HG03045 (cell line): ENCODE results near the gene PCDHGA12.
"Not testable (repeated sequence)": the region's sequence is repeated elsewhere in the genome, so short reads cannot be mapped to it uniquely, and the experiment has no call there.

Experiments used
- ATAC-seq: cut with Tn5 transposase; IDR thresholded peaks from one replicate; pipeline ENCODE4 v1.9.1; 2021; ENCODE audit warnings: mild to moderate bottlenecking, moderate library complexity; ENCODE audit not compliant: unreplicated experiment

Gene PCDHGA12

DNA sequence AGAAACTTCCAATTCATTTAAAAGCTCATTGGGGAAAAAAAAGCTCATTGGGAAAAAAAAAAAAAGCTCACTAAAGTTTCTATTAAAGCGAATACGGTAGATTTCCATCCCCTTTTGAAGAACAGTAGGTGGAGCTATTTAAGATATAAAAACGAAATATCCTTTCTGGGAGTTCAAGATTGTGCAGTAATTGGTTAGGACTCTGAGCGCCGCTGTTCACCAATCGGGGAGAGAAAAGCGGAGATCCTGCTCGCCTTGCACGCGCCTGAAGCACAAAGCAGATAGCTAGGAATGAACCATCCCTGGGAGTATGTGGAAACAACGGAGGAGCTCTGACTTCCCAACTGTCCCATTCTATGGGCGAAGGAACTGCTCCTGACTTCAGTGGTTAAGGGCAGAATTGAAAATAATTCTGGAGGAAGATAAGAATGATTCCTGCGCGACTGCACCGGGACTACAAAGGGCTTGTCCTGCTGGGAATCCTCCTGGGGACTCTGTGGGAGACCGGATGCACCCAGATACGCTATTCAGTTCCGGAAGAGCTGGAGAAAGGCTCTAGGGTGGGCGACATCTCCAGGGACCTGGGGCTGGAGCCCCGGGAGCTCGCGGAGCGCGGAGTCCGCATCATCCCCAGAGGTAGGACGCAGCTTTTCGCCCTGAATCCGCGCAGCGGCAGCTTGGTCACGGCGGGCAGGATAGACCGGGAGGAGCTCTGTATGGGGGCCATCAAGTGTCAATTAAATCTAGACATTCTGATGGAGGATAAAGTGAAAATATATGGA, at the start of gene PCDHGA12:
PCDHGA12 (plus strand) TSS at position 176 of the 782 bp plus-strand sequence; CDS start at position 429, 253 bp downstream.
- peak; percentile 73 for ATAC-seq

DNA sequence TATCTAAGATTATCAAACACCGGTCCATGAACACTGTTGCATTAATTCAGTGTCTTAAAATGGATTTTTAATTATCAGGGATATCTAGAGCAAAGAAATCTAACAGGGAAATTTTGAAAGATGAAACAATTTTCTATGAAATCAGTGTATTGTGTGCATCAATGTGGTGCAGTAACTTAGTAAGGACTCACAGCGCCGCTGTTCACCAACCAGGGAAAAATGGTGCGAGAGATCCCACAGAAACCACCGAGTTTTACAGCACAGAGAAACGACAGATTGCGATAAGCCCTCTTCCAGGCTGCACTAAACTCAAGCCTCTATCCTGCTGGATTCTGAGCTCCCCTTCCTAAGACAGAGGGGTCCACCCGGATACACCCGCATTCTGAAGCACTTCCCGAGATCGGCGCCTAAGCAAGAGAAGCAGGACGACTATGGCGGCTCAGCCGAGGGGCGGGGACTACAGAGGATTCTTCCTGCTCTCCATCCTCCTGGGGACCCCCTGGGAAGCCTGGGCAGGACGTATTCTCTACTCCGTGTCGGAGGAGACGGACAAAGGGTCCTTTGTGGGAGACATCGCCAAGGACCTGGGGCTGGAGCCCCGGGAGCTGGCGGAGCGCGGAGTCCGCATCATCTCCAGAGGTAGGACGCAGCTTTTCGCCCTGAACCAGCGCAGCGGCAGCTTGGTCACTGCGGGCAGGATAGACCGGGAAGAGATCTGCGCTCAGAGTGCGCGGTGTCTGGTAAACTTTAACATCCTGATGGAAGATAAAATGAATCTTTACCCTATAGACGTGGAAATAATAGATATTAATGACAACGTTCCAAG, 47.6 kb upstream of the PCDHGA12 start, which contains the start of gene PCDHGA7:
PCDHGA7 (plus strand) TSS at position 274 of the 826 bp plus-strand sequence; CDS start at position 432, 158 bp downstream.
- no peak for ATAC-seq

- ATAC-seq, result no peak
Observed at GRCh38 chr5:141383345-141383744, 47.0 kb upstream of the PCDHGA12 start.

DNA sequence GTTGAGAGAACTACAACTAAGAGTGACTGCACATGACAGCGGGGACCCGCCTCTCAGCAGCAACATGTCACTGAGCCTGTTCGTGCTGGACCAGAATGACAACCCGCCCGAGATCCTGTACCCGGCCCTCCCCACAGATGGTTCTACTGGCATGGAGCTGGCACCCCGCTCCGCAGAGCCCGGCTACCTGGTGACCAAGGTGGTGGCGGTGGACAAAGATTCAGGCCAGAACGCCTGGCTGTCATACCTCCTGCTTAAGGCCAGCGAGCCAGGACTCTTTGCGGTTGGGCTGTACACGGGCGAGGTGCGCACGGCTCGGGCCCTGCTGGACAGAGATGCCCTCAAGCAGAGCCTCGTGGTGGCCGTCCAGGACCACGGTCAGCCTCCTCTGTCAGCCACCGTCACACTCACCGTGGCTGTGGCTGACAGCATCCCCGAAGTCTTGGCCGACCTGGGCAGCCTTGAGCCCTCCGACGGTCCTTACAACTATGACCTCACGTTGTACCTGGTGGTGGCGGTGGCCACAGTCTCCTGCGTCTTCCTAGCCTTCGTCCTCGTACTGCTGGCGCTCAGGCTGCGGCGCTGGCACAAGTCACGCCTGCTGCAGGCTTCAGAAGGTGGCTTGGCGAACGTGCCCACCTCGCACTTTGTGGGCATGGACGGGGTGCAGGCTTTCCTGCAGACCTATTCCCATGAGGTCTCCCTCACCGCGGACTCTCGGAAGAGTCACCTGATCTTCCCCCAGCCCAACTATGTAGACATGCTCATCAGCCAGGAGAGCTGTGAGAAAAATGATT, 45.6 kb upstream of the PCDHGA12 start:
- ATAC-seq, result no peak

DNA sequence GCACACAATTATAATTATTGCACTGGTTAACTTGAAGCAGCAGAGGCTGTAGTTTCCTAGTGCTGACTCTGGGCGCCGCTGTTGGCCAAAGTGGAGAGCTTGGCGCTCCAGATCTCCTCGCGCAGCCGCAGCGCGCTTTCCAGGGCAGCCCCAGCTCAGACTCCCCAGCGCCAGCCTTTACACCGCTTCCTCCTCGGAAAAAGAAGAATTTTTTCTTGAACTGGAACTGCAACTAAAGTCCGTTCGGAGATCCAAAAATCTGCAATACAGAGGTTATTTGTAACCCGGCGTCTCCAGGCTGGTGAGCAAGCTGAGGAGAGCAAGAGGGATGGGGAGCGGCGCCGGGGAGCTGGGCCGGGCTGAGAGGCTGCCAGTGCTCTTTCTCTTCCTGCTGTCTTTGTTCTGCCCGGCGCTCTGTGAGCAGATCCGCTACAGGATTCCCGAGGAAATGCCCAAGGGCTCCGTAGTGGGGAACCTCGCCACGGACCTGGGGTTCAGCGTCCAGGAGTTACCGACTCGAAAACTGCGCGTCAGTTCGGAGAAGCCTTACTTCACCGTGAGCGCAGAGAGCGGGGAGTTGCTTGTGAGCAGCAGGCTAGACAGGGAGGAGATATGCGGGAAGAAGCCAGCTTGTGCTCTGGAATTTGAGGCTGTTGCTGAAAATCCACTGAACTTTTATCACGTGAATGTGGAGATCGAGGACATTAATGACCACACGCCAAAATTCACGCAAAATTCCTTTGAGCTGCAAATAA, 42.6 kb upstream of the PCDHGA12 start, which contains the start of gene PCDHGB4:
PCDHGB4 (plus strand) TSS at position 142 of the 755 bp plus-strand sequence; CDS start at position 329, 187 bp downstream.
- not testable (repeated sequence) for ATAC-seq

DNA sequence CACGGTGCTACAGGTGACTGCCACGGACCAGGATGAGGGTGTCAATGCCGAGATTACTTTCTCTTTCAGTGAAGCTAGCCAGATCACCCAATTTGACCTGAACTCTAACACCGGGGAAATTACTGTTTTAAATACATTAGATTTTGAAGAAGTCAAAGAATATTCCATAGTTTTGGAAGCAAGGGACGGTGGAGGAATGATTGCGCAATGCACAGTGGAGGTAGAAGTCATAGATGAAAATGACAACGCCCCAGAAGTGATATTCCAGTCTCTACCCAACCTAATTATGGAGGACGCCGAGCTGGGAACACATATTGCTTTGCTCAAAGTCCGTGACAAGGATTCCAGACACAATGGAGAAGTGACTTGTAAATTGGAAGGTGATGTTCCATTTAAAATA, 41.6 kb upstream of the PCDHGA12 start:
- no peak for ATAC-seq

GRCh38 chr5:141389153-141390042, 40.9 kb upstream of the PCDHGA12 start:
- ATAC-seq, result no peak

DNA sequence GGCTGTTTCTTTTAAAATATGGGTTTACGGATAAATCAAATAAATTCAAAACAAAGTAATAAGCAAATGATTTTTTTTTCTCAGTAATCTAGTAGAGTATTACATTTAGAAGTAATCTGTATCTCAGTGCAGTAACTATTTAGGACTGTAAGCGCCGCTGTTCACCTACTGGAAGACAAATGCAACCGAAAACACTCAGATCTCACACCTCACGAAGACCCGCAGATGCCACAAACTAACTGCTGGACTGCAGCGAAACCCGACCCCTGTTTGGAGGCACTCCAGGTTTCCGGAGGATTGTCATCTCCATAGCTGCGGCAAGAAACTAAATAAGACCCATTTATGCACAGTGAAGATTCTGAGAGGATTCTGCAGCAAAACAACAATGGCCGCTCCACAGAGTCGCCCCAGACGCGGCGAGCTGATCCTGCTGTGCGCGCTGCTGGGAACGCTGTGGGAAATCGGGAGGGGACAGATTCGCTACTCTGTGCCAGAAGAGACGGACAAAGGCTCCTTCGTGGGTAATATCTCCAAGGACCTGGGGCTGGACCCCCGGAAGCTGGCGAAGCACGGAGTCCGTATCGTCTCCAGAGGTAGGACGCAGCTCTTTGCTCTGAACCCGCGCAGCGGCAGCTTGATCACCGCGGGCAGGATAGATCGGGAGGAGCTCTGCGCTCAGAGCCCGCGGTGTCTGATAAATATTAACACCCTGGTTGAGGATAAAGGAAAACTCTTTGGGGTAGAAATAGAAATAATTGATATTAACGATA, 37.7 kb upstream of the PCDHGA12 start, which contains the start of gene PCDHGA8:
PCDHGA8 (plus strand) TSS at position 205 of the 770 bp plus-strand sequence; CDS start at position 386, 181 bp downstream.
- no peak for ATAC-seq

DNA sequence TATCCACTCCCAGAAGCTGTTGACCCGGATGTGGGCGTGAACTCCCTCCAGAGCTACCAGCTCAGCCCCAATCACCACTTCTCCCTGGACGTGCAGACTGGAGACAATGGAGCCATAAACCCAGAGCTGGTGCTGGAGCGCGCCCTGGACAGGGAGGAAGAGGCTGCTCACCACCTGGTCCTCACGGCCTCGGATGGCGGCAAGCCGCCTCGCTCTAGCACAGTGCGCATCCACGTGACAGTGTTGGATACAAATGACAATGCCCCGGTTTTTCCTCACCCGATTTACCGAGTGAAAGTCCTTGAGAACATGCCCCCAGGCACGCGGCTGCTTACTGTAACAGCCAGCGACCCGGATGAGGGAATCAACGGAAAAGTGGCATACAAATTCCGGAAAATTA, 37.0 kb upstream of the PCDHGA12 start:
- no peak for ATAC-seq

GRCh38 chr5:141394401-141395187, 35.7 kb upstream of the PCDHGA12 start:
- ATAC-seq, result not testable (repeated sequence)

- ATAC-seq, result peak; percentile 90
Observed at GRCh38 chr5:141397756-141398551, 32.4 kb upstream of the PCDHGA12 start, which contains the start of gene PCDHGB5. PCDHGB5 (plus strand) TSS chr5:141397947; CDS start chr5:141398128, 181 bp downstream.

GRCh38 chr5:141398608-141399007, 31.7 kb upstream of the PCDHGA12 start:
- no peak for ATAC-seq

DNA sequence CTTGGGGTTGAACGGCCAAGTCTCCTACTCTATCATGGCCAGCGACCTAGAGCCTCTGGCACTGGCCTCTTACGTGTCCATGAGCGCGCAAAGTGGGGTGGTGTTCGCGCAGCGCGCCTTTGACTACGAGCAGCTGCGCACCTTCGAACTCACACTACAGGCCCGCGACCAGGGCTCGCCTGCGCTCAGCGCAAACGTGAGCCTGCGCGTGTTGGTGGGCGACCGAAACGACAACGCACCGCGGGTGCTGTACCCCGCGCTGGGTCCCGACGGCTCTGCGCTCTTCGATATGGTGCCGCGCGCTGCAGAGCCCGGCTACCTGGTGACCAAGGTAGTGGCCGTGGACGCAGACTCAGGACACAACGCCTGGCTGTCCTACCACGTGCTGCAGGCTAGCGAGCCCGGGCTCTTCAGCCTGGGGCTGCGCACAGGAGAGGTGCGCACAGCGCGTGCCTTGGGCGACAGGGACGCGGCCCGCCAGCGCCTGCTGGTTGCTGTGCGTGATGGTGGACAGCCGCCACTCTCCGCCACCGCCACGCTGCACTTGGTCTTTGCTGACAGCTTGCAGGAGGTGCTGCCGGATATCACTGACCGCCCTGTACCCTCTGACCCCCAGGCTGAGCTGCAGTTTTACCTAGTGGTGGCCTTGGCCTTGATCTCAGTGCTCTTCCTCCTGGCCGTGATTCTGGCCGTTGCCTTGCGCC, 30.6 kb upstream of the PCDHGA12 start:
- ATAC-seq, result no peak

GRCh38 chr5:141402553-141403243, 27.6 kb upstream of the PCDHGA12 start, which contains the start of gene PCDHGA9:
PCDHGA9 (plus strand) TSS chr5:141402778; CDS start chr5:141402953, 175 bp downstream.
- ATAC-seq, result no peak

DNA sequence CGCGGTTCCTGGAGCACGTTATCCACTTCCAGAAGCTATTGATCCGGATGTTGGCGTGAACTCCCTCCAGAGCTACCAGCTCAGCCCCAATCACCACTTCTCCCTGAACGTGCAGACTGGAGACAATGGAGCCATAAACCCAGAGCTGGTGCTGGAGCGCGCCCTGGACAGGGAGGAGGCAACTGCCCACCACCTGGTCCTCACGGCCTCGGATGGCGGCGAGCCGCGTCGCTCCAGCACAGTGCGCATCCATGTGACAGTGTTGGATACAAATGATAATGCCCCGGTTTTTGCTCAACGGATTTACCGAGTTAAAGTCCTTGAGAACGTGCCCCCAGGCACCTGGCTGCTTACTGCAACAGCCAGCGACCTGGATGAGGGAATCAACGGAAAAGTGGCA, 26.9 kb upstream of the PCDHGA12 start:
- ATAC-seq, result no peak
